GM19238 (cell line): ENCODE measurements around the gene CCDC174.
"Not testable (repeated sequence)": the region's sequence is repeated elsewhere in the genome, so short reads cannot be mapped to it uniquely, and the experiment has no call there.

Experiments used
- DNase-seq: peaks from one replicate; pipeline ENCODE4 v3.0.0; 2011; ENCODE audit warnings: low spot score; ENCODE audit not compliant: insufficient read length

Gene CCDC174

GRCh38 chr3:14650193-14650592, 1.4 kb upstream of the CCDC174 start:
- no peak for DNase-seq

GRCh38 chr3:14652360-14652907, 872 bp downstream of the CCDC174 start:
- DNase-seq = not testable (repeated sequence)

- DNase-seq = no peak
Measured at GRCh38 chr3:14657579-14657978, 6.0 kb downstream of the CCDC174 start.

- no peak for DNase-seq
Measured at GRCh38 chr3:14658978-14659377, 7.4 kb downstream of the CCDC174 start.

GRCh38 chr3:14660942-14661341, 9.4 kb downstream of the CCDC174 start:
- DNase-seq = no peak

GRCh38 chr3:14663396-14664135, 12.0 kb downstream of the CCDC174 start:
- DNase-seq = no peak

GRCh38 chr3:14664170-14664569, 12.6 kb downstream of the CCDC174 start:
- no peak for DNase-seq

GRCh38 chr3:14672588-14672987, 21.0 kb downstream of the CCDC174 start:
- DNase-seq = no peak

GRCh38 chr3:14674841-14675240, 23.3 kb downstream of the CCDC174 start, which contains the start of gene C3orf20:
Gene C3orf20 (plus strand): TSS chr3:14675141. CDS start chr3:14682714, 7,573 bp downstream.
- no peak for DNase-seq

GRCh38 chr3:14676881-14677280, 25.3 kb downstream of the CCDC174 start:
- no peak for DNase-seq

- DNase-seq = no peak
Measured at GRCh38 chr3:14678015-14678503, 26.5 kb downstream of the CCDC174 start.

- no peak for DNase-seq
Measured at GRCh38 chr3:14680115-14680514, 28.6 kb downstream of the CCDC174 start.

- no peak for DNase-seq
Measured at GRCh38 chr3:14680716-14681115, 29.2 kb downstream of the CCDC174 start.

GRCh38 chr3:14684447-14684846, 32.9 kb downstream of the CCDC174 start:
- DNase-seq = no peak

GRCh38 chr3:14685179-14685578, 33.6 kb downstream of the CCDC174 start:
- DNase-seq = no peak

- DNase-seq = no peak
Measured at GRCh38 chr3:14687360-14687759, 35.8 kb downstream of the CCDC174 start.

- DNase-seq = no peak
Measured at GRCh38 chr3:14688525-14688924, 37.0 kb downstream of the CCDC174 start.

GRCh38 chr3:14689247-14689980, 37.9 kb downstream of the CCDC174 start:
- no peak for DNase-seq

GRCh38 chr3:14691239-14691638, 39.7 kb downstream of the CCDC174 start:
- no peak for DNase-seq

GRCh38 chr3:14691719-14692118, 40.2 kb downstream of the CCDC174 start:
- DNase-seq = no peak

- no peak for DNase-seq
Measured at GRCh38 chr3:14698601-14699244, 47.2 kb downstream of the CCDC174 start.

GRCh38 chr3:14699643-14700042, 48.1 kb downstream of the CCDC174 start:
- no peak for DNase-seq
